Measurements from ENCODE around the gene P2RX1.

GRCh38 chr17:3921502-3922319, 5.4 kb upstream of the P2RX1 start:
- no peak for TF ChIP-seq POLR2A (IDR thresholded peaks at IDR 0.05)
- no peak for TF ChIP-seq CTCF (IDR thresholded peaks at IDR 0.05)
